Activated T-cell treated with anti-CD3 and anti-CD28 coated beads for 4 hours (primary cell): ENCODE measurements around the gene POLR3C.
"Not testable (repeated sequence)": the region's sequence is repeated elsewhere in the genome, so short reads cannot be mapped to it uniquely, and the experiment has no call there.

Source experiments
- DNase-seq: peaks from one replicate; pipeline ENCODE4 v3.0.0-alpha.2; 2020

Gene POLR3C

GRCh38 chr1:145823565-145824498, at the start of gene POLR3C, which contains the start of gene RNF115:
Gene POLR3C, plus strand, starts transcription at chr1:145824200. Its CDS starts 1,577 bp downstream, at chr1:145825777.
Gene RNF115, minus strand, starts transcription at chr1:145824095. Its CDS starts 222 bp downstream, at chr1:145823873.
- peak; percentile 70 for DNase-seq

- DNase-seq = no peak
Measured at GRCh38 chr1:145777357-145778145, 46.4 kb upstream of the POLR3C start.

- DNase-seq = no peak
Measured at GRCh38 chr1:145778146-145778540, 45.9 kb upstream of the POLR3C start.

- DNase-seq = no peak
Measured at GRCh38 chr1:145782272-145783099, 41.5 kb upstream of the POLR3C start.

GRCh38 chr1:145784409-145784808, 39.6 kb upstream of the POLR3C start:
- DNase-seq = no peak

- no peak for DNase-seq
Measured at GRCh38 chr1:145785547-145785946, 38.5 kb upstream of the POLR3C start.

GRCh38 chr1:145786271-145786670, 37.7 kb upstream of the POLR3C start:
- no peak for DNase-seq

GRCh38 chr1:145788580-145788979, 35.4 kb upstream of the POLR3C start:
- DNase-seq = no peak

GRCh38 chr1:145791860-145792259, 32.1 kb upstream of the POLR3C start:
- not testable (repeated sequence) for DNase-seq

- no peak for DNase-seq
Measured at GRCh38 chr1:145792484-145792883, 31.5 kb upstream of the POLR3C start.

- DNase-seq = no peak
Measured at GRCh38 chr1:145795257-145795881, 28.6 kb upstream of the POLR3C start.

GRCh38 chr1:145796753-145797152, 27.2 kb upstream of the POLR3C start:
- no peak for DNase-seq

- DNase-seq = no peak
Measured at GRCh38 chr1:145799806-145800205, 24.2 kb upstream of the POLR3C start.

GRCh38 chr1:145804235-145805045, 19.6 kb upstream of the POLR3C start:
- no peak for DNase-seq

- no peak for DNase-seq
Measured at GRCh38 chr1:145805057-145805456, 18.9 kb upstream of the POLR3C start.

GRCh38 chr1:145806408-145806807, 17.6 kb upstream of the POLR3C start:
- DNase-seq = no peak

GRCh38 chr1:145806844-145807243, 17.2 kb upstream of the POLR3C start:
- no peak for DNase-seq

GRCh38 chr1:145812977-145813810, 10.8 kb upstream of the POLR3C start:
- DNase-seq = not testable (repeated sequence)

- not testable (repeated sequence) for DNase-seq
Measured at GRCh38 chr1:145818095-145818494, 5.9 kb upstream of the POLR3C start.

- DNase-seq = not testable (repeated sequence)
Measured at GRCh38 chr1:145822779-145823331, 1.1 kb upstream of the POLR3C start.
